K562 (cell line): ENCODE data around the gene PRF1. TPM values are rescaled to one million over a fixed set of nuclear protein-coding genes. Genes with fewer than 3 reads are reported as not detected.

ENCODE experiments used
- ARNT ChIP-seq, 2 experiments: fragments of 450-650 bp; IDR thresholded peaks; 2 replicates each; pipeline ENCODE4 v1.6.1; 2016; ENCODE audit warnings: mild to moderate bottlenecking in 1 of 2
- EGR1 ChIP-seq: fragments of 450-650 bp; conservative IDR thresholded peaks from 2 replicates; pipeline ENCODE4 v1.6.1; 2017; ENCODE audit warnings: mild to moderate bottlenecking
- IRF2 ChIP-seq: sonication (generic); formaldehyde crosslinking; IDR thresholded peaks from 2 replicates; pipeline ENCODE4 v1.8.1; 2022; ENCODE audit warnings: mild to moderate bottlenecking, missing genetic modification reagents
- JUN ChIP-seq, 2 experiments: sonication (generic) in 1 of 2; formaldehyde crosslinking in 1 of 2; IDR thresholded peaks; 2 replicates each; pipeline versions ENCODE4 v1.6.1 to v1.8.0; 2012 to 2022; ENCODE audit warnings: borderline replicate concordance in 2 of 2, mild to moderate bottlenecking in 2 of 2, improper control_type of control experiment in 1 of 2, low read depth in 1 of 2, low read length in 1 of 2, missing genetic modification reagents in 1 of 2
- L3MBTL2 ChIP-seq: fragments of 450-650 bp; IDR thresholded peaks from 2 replicates; pipeline ENCODE4 v1.6.1; 2016; ENCODE audit warnings: mild to moderate bottlenecking, moderate library complexity
- NCOA6 ChIP-seq: fragments of 450-650 bp; IDR thresholded peaks from 2 replicates; pipeline ENCODE4 v1.6.1; 2017; ENCODE audit warnings: mild to moderate bottlenecking
- NFE2 ChIP-seq: IDR thresholded peaks from 2 replicates; pipeline ENCODE4 v1.6.1; 2014; ENCODE audit warnings: antibody characterized with exemption, low read depth
- PHTF2 ChIP-seq: fragments of 250-450 bp; sonication (Bioruptor Pico); IDR thresholded peaks from 2 replicates; pipeline ENCODE4 v1.5.0; 2021; ENCODE audit warnings: mild to moderate bottlenecking
- TSC22D4 ChIP-seq: fragments of 450-650 bp; IDR thresholded peaks from 2 replicates; pipeline ENCODE4 v1.6.1; 2016; ENCODE audit warnings: missing genetic modification characterization, missing biosample characterization, control low read depth
- ZNF143 ChIP-seq: sonication (generic); formaldehyde crosslinking; IDR thresholded peaks from 2 replicates; pipeline ENCODE4 v1.9.0; 2022; ENCODE audit warnings: mild to moderate bottlenecking, missing genetic modification reagents
- ZNF347 ChIP-seq: fragments of 450-650 bp; formaldehyde crosslinking; IDR thresholded peaks from 2 replicates; pipeline ENCODE4 v1.4.0; 2020; ENCODE audit warnings: low read depth, mild to moderate bottlenecking, moderate library complexity
- polyA plus RNA-seq, 8 experiments: library from polyadenylated mRNA; depleted of rRNA in 4 of 8; stranded (reverse) in 5 of 8; unstranded in 3 of 8; fragments of >200 nt; fragmentation: Nextera tagmentation in 2 of 8; fragmentation: Illumina TruSeq in 1 of 8; extraction: Ambion mirVana in 2 of 8; extraction: Trizol in 1 of 8; gene quantifications; 2 replicates each; pipeline versions ENCODE4 v1.2.1 to v1.2.3, GENCODE V29; 2011 to 2014; ENCODE audit warnings: inconsistent platforms in 1 of 8, missing spikeins in 1 of 8
- total RNA-seq, 7 experiments: library from RNA; depleted of rRNA in 6 of 7; stranded (reverse); fragments of >200 nt in 6 of 7; fragmentation: Illumina TruSeq in 2 of 7; extraction: Trizol in 2 of 7; gene quantifications; 2 replicates each; pipeline versions ENCODE4 v1.2.1 to v1.2.3, GENCODE V29; 2011 to 2021; ENCODE audit warnings: low replicate concordance in 1 of 7
- TF ChIP-seq, protein P1 (sequence below): fragments of 450-650 bp; IDR thresholded peaks from 2 replicates; pipeline ENCODE4 v1.6.1; 2018; ENCODE audit not compliant: partially characterized antibody
- TF ChIP-seq, protein P2 (sequence below): IDR thresholded peaks from 3 replicates; pipeline ENCODE4 v1.6.1; 2011; ENCODE audit warnings: borderline replicate concordance, mild to moderate bottlenecking; ENCODE audit not compliant: insufficient read length, insufficient read depth
- TF ChIP-seq, protein P3 (sequence below): sonication (generic); formaldehyde crosslinking; IDR thresholded peaks from 2 replicates; pipeline ENCODE4 v1.8.0; 2022; ENCODE audit warnings: mild to moderate bottlenecking, low read depth, missing genetic modification reagents
- TF ChIP-seq, protein P4 (sequence below): fragments of 450-650 bp; formaldehyde crosslinking; IDR thresholded peaks from 2 replicates; pipeline ENCODE4 v1.4.0; 2022; ENCODE audit warnings: missing genetic modification characterization

The PRF1 gene
- total and polyA plus RNA-seq, 9 of the 15 experiments (the other 6 are each of a cell fraction or from before 2014, with no cell fraction given) = 3.8 to 8.6 (median 6.3) TPM

DNA sequence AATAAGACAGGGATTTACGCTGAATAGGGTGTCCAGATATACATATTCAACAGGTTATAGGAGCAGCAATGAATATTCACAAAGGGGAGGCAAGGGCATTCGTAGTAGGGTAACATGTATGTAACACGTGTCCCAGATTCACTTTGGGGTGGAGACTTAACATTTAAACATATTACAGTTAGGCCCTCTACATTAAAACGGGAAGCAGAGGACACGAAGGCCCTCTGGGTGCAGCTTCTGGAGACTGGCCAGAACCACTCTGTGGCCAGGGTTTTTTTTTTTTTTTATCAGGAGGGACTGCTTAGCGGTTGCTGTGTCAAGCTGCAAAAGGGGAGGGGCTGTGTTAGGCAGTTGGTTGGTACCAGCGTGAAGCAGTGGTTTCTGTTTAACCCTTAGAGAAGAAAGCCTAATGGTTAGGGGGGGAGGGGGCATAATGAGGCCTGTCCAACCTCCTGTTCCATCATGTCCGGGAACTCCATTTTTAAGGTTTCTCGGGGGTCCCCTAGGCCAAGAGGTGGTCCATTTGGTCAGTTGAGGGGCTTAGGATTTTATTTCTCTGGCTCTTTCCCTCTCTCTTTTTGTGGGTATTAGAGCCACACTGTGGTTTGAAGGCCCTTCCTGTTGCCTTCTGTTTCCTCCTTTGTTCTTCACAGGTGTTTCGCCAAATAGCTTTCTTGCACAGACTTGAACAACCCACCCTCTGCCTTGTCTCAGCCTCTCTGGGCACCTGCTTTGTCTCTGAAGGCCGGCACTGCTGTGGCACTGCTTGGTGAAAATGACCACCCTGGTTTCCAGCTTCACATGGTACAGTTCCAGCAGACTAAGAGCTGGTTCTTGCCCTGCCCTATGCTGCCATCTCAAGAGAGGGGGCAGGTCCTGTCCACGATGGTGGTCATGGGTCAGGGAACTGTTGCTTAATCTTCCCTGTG lies 26.4 kb downstream of the PRF1 start (continued):
- TF ChIP-seq, protein P1, sequence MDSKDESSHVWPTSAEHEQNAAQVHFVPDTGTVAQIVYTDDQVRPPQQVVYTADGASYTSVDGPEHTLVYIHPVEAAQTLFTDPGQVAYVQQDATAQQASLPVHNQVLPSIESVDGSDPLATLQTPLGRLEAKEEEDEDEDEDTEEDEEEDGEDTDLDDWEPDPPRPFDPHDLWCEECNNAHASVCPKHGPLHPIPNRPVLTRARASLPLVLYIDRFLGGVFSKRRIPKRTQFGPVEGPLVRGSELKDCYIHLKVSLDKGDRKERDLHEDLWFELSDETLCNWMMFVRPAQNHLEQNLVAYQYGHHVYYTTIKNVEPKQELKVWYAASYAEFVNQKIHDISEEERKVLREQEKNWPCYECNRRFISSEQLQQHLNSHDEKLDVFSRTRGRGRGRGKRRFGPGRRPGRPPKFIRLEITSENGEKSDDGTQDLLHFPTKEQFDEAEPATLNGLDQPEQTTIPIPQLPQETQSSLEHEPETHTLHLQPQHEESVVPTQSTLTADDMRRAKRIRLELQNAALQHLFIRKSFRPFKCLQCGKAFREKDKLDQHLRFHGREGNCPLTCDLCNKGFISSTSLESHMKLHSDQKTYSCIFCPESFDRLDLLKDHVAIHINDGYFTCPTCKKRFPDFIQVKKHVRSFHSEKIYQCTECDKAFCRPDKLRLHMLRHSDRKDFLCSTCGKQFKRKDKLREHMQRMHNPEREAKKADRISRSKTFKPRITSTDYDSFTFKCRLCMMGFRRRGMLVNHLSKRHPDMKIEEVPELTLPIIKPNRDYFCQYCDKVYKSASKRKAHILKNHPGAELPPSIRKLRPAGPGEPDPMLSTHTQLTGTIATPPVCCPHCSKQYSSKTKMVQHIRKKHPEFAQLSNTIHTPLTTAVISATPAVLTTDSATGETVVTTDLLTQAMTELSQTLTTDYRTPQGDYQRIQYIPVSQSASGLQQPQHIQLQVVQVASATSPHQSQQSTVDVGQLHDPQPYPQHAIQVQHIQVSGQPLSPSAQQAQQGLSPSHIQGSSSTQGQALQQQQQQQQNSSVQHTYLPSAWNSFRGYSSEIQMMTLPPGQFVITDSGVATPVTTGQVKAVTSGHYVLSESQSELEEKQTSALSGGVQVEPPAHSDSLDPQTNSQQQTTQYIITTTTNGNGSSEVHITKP = peak; percentile 92
- TF ChIP-seq NCOA6 = no peak
- TF ChIP-seq, protein P2, sequence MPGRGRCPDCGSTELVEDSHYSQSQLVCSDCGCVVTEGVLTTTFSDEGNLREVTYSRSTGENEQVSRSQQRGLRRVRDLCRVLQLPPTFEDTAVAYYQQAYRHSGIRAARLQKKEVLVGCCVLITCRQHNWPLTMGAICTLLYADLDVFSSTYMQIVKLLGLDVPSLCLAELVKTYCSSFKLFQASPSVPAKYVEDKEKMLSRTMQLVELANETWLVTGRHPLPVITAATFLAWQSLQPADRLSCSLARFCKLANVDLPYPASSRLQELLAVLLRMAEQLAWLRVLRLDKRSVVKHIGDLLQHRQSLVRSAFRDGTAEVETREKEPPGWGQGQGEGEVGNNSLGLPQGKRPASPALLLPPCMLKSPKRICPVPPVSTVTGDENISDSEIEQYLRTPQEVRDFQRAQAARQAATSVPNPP = no peak
- TF ChIP-seq ZNF347 (CRISPR knock-in tag) = no peak
- peak; percentile 93 for TF ChIP-seq L3MBTL2
- TF ChIP-seq PHTF2 = no peak
- TF ChIP-seq NFE2 = peak; percentile 67; the same call in 1 of the 2 replicates
- no peak for TF ChIP-seq TSC22D4
- TF ChIP-seq, protein P3, sequence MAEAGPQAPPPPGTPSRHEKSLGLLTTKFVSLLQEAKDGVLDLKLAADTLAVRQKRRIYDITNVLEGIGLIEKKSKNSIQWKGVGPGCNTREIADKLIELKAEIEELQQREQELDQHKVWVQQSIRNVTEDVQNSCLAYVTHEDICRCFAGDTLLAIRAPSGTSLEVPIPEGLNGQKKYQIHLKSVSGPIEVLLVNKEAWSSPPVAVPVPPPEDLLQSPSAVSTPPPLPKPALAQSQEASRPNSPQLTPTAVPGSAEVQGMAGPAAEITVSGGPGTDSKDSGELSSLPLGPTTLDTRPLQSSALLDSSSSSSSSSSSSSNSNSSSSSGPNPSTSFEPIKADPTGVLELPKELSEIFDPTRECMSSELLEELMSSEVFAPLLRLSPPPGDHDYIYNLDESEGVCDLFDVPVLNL = no peak
- no peak for TF ChIP-seq JUN (IDR thresholded peaks at IDR 0.05; ENCODE audit: borderline replicate concordance, low read depth, low read length)
- no peak for TF ChIP-seq JUN (CRISPR knock-in tag; IDR thresholded peaks at IDR 0.05; ENCODE audit: borderline replicate concordance)
- no peak for TF ChIP-seq ZNF143 (CRISPR knock-in tag)
- TF ChIP-seq EGR1 = no peak
- peak in 1 of 2 experiments; percentile 50; a peak in 1 of 4 replicates for TF ChIP-seq ARNT (IDR thresholded peaks at IDR 0.05)
- no peak for TF ChIP-seq IRF2 (CRISPR knock-in tag)
- TF ChIP-seq, protein P4, sequence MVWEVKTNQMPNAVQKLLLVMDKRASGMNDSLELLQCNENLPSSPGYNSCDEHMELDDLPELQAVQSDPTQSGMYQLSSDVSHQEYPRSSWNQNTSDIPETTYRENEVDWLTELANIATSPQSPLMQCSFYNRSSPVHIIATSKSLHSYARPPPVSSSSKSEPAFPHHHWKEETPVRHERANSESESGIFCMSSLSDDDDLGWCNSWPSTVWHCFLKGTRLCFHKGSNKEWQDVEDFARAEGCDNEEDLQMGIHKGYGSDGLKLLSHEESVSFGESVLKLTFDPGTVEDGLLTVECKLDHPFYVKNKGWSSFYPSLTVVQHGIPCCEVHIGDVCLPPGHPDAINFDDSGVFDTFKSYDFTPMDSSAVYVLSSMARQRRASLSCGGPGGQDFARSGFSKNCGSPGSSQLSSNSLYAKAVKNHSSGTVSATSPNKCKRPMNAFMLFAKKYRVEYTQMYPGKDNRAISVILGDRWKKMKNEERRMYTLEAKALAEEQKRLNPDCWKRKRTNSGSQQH (CRISPR knock-in tag) = no peak
